Lung (tissue), 12 donors: ENCODE measurements around the gene PTGIS. TPM values are rescaled to one million over a fixed set of nuclear protein-coding genes. Genes with fewer than 3 reads are reported as not detected.
A peak's percentile ranks its signal among the peaks of the same experiment; 100 is the strongest.

Experiments
- ATAC-seq: fragments of 200-7000 bp; cut with Tn5 transposase; one replicate; pipeline ENCODE4 v1.9.1; 2020; ENCODE audit warnings: moderate number of reproducible peaks; ENCODE audit not compliant: insufficient read depth, low FRiP score
- DNase-seq, 3 donors: peaks; one replicate each; pipeline ENCODE4 v3.0.0-alpha.2; 2013 to 2017
- H3K27ac ChIP-seq, 2 donors: one replicate each; pipeline ENCODE4 v1.5.1; 2013; ENCODE audit warnings: mild to moderate bottlenecking in 2 of 2, moderate library complexity in 2 of 2, control low read depth in 1 of 2, inconsistent platforms in 1 of 2, low read depth in 1 of 2, low read length in 1 of 2
- H3K27me3 ChIP-seq, 3 donors: one replicate each; pipeline ENCODE4 v1.5.1; 2013; ENCODE audit warnings: low read length in 2 of 3; ENCODE audit not compliant: control insufficient read depth in 3 of 3, insufficient read depth in 3 of 3
- H3K36me3 ChIP-seq, 4 donors: one replicate each; pipeline ENCODE4 v1.5.1; 2013; ENCODE audit warnings: low read length in 4 of 4, mild to moderate bottlenecking in 1 of 4, moderate library complexity in 1 of 4; ENCODE audit not compliant: control insufficient read depth in 4 of 4, insufficient read depth in 4 of 4
- H3K4me1 ChIP-seq, 5 donors: one replicate each; pipeline ENCODE4 v1.5.1; 2013; ENCODE audit warnings: low read length in 5 of 5, mild to moderate bottlenecking in 2 of 5, moderate library complexity in 1 of 5; ENCODE audit not compliant: control insufficient read depth in 5 of 5, insufficient read depth in 5 of 5
- H3K4me3 ChIP-seq: one replicate; pipeline ENCODE4 v1.5.1; 2013; ENCODE audit warnings: mild to moderate bottlenecking, control low read depth, moderate library complexity
- H3K9ac ChIP-seq, 2 donors: one replicate each; pipeline ENCODE4 v1.5.1; 2013; ENCODE audit warnings: low read length in 2 of 2, control low read depth in 1 of 2; ENCODE audit not compliant: insufficient read depth in 1 of 2
- H3K9me3 ChIP-seq, 4 donors: one replicate each; pipeline ENCODE4 v1.5.1; 2013; ENCODE audit warnings: low read length in 3 of 4, mild to moderate bottlenecking in 1 of 4, moderate library complexity in 1 of 4; ENCODE audit not compliant: control insufficient read depth in 4 of 4, insufficient read depth in 3 of 4
- CTCF ChIP-seq: IDR thresholded peaks from 2 replicates; pipeline ENCODE4 v1.5.1; 2012; ENCODE audit warnings: mild to moderate bottlenecking; ENCODE audit errors: control extremely low read depth, extremely low read depth
- WGBS, 2 donors: extraction: QIAGEN DNeasy Blood & Tissue Kit; methylation state at CpG; one replicate each; pipeline ENCODE4 v1.1.7; 2013; 5-methylcytosine and 5-hydroxymethylcytosine counted together
- polyA plus RNA-seq, 2 donors: library from polyadenylated mRNA; stranded (reverse); fragments of 200-250 nt; gene quantifications; one replicate each; pipeline ENCODE4 v1.2.1, GENCODE V29; 2013
- total RNA-seq, 2 donors: library from RNA; depleted of rRNA in 1 of 2; stranded (reverse); fragments of >200 nt in 1 of 2; gene quantifications; one replicate each; pipeline ENCODE4 v1.2.1, GENCODE V29; 2014 to 2021
- donor health status: control.
- donor health status: control.
- donor health status: Bipolar disorder and iron deficiency.
- donor health status: healthy.
- donor health status: DM: yes; HTN: yes; CAD: no.

Gene PTGIS
- total and polyA plus RNA-seq, 4 donors, result 5.3 to 43.8 (median 14.9) TPM

- no peaks in the 10 kb centered on the region for H3K27me3 ChIP-seq
- no peak overlapping the region for H3K9ac ChIP-seq
- ATAC-seq (no peak), DNase-seq (no peak)
- WGBS, 2 donors, result 94 to 95% methylated on average over 2 of the region's 2 CpGs
- H3K9me3 ChIP-seq, result no peaks in the 10 kb centered on the region
- TF ChIP-seq CTCF, result no peak
- H3K36me3 ChIP-seq, result no peaks in the 10 kb centered on the region
- no peak overlapping the region for H3K4me3 ChIP-seq
- H3K27ac ChIP-seq, result no peak overlapping the region
- peaks cover 0 to 3% (median 0%) of the 10 kb centered on the region in 5 donors for H3K4me1 ChIP-seq
Observed at GRCh38 chr20:49511788-49512525, 56.0 kb downstream of the PTGIS start.

GRCh38 chr20:49510562-49511122 is 57.3 kb downstream of the PTGIS start:
- H3K4me3 ChIP-seq, result no peak overlapping the region
- H3K4me1 ChIP-seq, result peaks cover 0 to 3% (median 0%) of the 10 kb centered on the region in 5 donors
- TF ChIP-seq CTCF, result no peak
- no peaks in the 10 kb centered on the region for H3K9me3 ChIP-seq
- ATAC-seq, result no peak
- no peaks in the 10 kb centered on the region for H3K36me3 ChIP-seq
- H3K27ac ChIP-seq, result peak overlapping the region in 1 of 2 donors; percentile 35
- no peaks in the 10 kb centered on the region for H3K27me3 ChIP-seq
- H3K9ac ChIP-seq, result peak overlapping the region in 1 of 2 donors; percentile 29
- DNase-seq, result peak in 2 of 3 donors; percentile 44 to 65
- WGBS, 2 donors, result 64 to 74% methylated on average over 12 of the region's 12 CpGs

- no peak for ATAC-seq
- Histone ChIP-seq H3K4me1 (peaks cover 0 to 3% (median 0%) of the 10 kb centered on the region in 5 donors), H3K9ac (no peak overlapping the region), H3K4me3 (no peak overlapping the region), H3K27ac (no peak overlapping the region), H3K9me3 (no peaks in the 10 kb centered on the region), H3K27me3 (no peaks in the 10 kb centered on the region), H3K36me3 (no peaks in the 10 kb centered on the region)
- WGBS, 2 donors, result 60 to 65% methylated on average over 14 of the region's 14 CpGs
- TF ChIP-seq CTCF, result no peak
- peak; percentile 27 to 76 (median 67) for DNase-seq
Observed at GRCh38 chr20:49508435-49509199, 59.3 kb downstream of the PTGIS start.
